GM12873 (cell line): Measurements from ENCODE around the gene DNAL4.

Experiments
- TF ChIP-seq, protein P1 (sequence below): IDR thresholded peaks from 2 replicates; pipeline ENCODE4 v1.5.1; 2012; ENCODE audit warnings: low read depth, mild to moderate bottlenecking, moderate library complexity, low read length, control low read depth; ENCODE audit not compliant: insufficient read depth; ENCODE audit errors: missing control alignments

DNAL4 gene

GRCh38 chr22:38793317-38793716 is 626 bp downstream of the DNAL4 start:
- TF ChIP-seq, protein P1, sequence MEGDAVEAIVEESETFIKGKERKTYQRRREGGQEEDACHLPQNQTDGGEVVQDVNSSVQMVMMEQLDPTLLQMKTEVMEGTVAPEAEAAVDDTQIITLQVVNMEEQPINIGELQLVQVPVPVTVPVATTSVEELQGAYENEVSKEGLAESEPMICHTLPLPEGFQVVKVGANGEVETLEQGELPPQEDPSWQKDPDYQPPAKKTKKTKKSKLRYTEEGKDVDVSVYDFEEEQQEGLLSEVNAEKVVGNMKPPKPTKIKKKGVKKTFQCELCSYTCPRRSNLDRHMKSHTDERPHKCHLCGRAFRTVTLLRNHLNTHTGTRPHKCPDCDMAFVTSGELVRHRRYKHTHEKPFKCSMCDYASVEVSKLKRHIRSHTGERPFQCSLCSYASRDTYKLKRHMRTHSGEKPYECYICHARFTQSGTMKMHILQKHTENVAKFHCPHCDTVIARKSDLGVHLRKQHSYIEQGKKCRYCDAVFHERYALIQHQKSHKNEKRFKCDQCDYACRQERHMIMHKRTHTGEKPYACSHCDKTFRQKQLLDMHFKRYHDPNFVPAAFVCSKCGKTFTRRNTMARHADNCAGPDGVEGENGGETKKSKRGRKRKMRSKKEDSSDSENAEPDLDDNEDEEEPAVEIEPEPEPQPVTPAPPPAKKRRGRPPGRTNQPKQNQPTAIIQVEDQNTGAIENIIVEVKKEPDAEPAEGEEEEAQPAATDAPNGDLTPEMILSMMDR, result no peak

DNA sequence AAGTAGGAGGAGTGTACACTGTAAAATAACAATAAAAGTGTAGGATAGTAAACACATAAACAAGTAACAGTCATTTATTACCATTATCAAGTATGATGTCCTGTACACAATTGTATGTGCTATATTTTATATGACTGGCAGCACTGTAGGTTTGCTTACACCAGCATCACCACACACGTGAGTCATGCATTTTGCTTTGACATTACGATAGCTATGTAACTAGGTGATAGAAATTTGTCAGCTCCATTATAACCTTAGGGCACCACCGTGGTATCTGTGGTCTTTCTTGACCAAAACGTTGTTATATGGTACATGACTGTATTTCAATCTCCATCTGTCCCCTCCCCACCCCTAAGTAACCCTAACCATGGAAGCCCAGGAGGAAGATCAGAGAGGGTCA is 1.1 kb downstream of the DNAL4 start:
- TF ChIP-seq, protein P1, result no peak

- TF ChIP-seq, protein P1, result no peak
Measured at GRCh38 chr22:38789606-38790005, 4.3 kb downstream of the DNAL4 start.

DNA sequence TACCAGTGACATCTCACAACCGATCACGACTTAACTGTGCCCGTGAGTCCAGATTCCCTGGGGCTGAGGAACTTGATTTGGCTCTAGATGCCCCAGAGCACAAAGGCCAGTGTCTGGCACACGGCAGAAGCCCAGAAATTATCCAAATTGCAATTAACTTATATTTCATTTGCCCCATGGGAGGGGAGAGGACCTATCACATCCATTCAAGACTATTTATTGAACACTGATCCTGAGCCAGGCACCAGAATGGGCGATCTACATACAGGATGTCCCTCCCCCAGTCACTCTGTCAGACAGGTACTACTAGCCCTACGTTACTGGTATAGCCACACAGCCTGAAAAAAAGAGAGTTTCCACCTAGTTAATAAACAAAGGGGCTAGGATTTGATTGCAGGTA is 5.1 kb downstream of the DNAL4 start:
- TF ChIP-seq, protein P1, result no peak

DNA sequence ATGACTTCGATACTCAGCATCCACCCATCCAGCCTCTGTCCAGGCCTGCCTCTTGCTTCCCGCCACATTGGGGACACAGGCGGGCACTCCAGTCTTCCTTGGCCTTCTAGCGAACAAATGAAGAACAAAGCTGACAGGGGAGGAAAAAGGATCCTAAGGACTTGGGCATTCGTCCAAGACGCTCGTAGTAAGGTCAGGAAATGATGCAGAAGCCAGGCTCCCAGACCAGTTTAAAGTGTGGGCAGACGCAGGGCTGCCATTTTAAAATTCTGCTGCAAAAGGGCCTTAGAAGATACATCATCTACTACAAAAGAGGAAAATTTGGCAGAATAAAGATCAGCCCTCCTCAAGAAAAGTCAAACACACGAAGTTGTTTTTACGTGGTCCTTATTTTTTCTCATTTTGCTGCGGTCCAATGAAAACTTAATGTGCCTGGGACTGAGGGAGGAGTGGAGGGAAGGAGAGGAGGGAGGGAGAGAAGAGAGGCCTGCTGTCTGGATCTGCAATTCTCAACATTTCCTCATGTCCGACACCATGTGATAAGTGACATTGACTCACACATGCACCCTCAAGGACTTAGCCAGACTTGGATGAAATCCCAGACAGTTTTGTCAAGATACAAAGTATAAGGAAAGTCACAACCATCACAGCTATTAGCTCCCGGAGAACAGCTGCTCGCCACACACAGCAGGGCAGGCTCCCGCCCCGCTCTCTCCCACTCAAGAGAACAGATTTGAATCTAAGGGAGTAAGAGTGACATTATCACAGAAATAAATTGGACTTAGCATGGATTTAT is 5.7 kb downstream of the DNAL4 start:
- TF ChIP-seq, protein P1, result no peak

- TF ChIP-seq, protein P1, result no peak
Measured at GRCh38 chr22:38786631-38787030, 7.3 kb downstream of the DNAL4 start.

DNA sequence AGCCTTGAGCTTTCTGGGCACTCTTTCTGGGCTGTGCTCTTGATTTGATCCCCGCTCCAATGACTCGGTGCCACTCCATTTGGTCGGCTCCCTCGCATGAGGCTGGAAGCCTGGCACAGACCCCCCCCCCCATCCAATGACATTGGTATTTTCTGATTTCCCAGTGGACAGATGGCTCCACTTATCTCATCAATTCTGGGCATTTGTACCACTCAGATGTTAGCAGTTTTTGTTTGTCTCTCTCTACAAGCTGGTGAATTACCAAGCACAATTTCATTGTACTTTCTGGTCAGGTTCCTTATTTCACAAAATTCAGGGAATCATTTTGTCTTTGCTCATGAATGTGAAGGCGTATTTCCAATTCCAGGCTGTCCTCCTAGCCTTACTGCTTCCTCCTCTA is 9.1 kb downstream of the DNAL4 start:
- TF ChIP-seq, protein P1, result no peak
